ENCODE data around the gene GPRIN2.

DNA sequence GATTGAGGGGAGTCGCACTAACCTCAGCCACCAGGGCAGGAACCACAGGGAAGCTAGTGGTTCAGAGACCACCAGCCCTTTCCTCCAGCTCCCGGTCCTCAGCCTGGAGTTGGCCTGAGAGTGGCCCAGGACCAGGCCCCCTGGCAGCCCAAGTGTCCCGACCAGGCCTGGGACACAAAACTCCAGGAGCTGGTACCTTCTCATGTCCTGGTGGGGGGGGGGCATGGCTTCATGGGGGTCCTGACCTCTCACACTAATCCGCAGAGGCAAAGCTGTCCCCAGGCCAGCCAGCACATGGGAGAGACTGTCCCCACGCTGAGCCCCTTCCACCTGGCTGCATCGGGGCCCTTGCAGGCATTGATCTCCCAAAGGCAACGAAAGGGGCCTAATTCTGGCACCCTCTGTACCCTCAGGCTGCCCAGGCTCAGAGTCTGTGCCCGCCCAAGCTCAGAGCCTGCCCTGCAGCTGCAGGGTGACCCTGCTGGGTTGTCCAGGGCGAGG, 28.2 kb downstream of the GPRIN2 start:
- TF ChIP-seq YY1 (IDR thresholded peaks at IDR 0.05) (no peak), REST (IDR thresholded peaks at IDR 0.05) (no peak), CTCF (IDR thresholded peaks at IDR 0.05; ENCODE audit: low read depth, low read length, missing input control) (no peak), NR2F2 (IDR thresholded peaks at IDR 0.05) (no peak)

Measured in liver (tissue), 3 donors.